ENCODE data around the gene LPAR3.

LPAR3 gene

GRCh38 chr1:84775535-84775920, 117.5 kb downstream of the LPAR3 start:
- no peak overlapping the region for H3K4ac ChIP-seq (ENCODE audit: low read depth, low read length)
- H3K18ac ChIP-seq (ENCODE audit: low read length) = no peak overlapping the region
- no peak overlapping the region for H3K4me2 ChIP-seq (ENCODE audit: low read length)
- no peaks in the 10 kb centered on the region for H3K36me3 ChIP-seq (ENCODE audit: control insufficient read depth in 1 of 2, insufficient read depth in 2 of 2, low read length in 2 of 2)
- no peak overlapping the region for H4K91ac ChIP-seq (ENCODE audit: low read depth, low read length)
- H3K4me3 ChIP-seq (ENCODE audit: low read depth, low read length) = no peak overlapping the region
- no peak for DNase-seq
- H3K9ac ChIP-seq (ENCODE audit: low read length) = no peak overlapping the region
- H2BK120ac ChIP-seq (ENCODE audit: insufficient read depth, low read length, poor library complexity) = no peak overlapping the region
- H3K27ac ChIP-seq (ENCODE audit: low read depth, low read length) = no peak overlapping the region
- H3K79me2 ChIP-seq (ENCODE audit: control insufficient read depth, insufficient read depth, low read length, poor library complexity) = no peaks in the 10 kb centered on the region
- H2BK5ac ChIP-seq (ENCODE audit: low read depth, low read length, poor library complexity) = no peak overlapping the region
- no peak overlapping the region for H3K14ac ChIP-seq (ENCODE audit: low read length)
- no peak overlapping the region for H2AK5ac ChIP-seq (ENCODE audit: low read length)
- no peaks in the 10 kb centered on the region for H3K27me3 ChIP-seq (ENCODE audit: insufficient read depth, low read length)
- no peak overlapping the region for H2BK12ac ChIP-seq (ENCODE audit: low read length)
- H2AFZ ChIP-seq (ENCODE audit: insufficient read depth, low read length, poor library complexity) = no peak overlapping the region
- H3K79me1 ChIP-seq (ENCODE audit: low read length) = no peaks in the 10 kb centered on the region
- WGBS (ENCODE audit: extremely low coverage, insufficient coverage, insufficient read length) = no CpG with 5 or more reads among the region's 3 CpGs
- H3K9me3 ChIP-seq (ENCODE audit: insufficient read depth, low read depth, low read length) = no peaks in the 10 kb centered on the region
- H4K8ac ChIP-seq (ENCODE audit: low read depth, low read length) = no peak overlapping the region
- no peak overlapping the region for H4K12ac ChIP-seq (ENCODE audit: low read depth, low read length)
- H3K23ac ChIP-seq (ENCODE audit: low read length) = no peak overlapping the region
- peaks cover 1 to 2% of the 10 kb centered on the region in 2 experiments for H3K4me1 ChIP-seq (ENCODE audit: control insufficient read depth in 1 of 2, insufficient read depth in 2 of 2, low read length in 2 of 2)

GRCh38 chr1:84774669-84775534, 118.1 kb downstream of the LPAR3 start:
- Histone ChIP-seq H3K27me3 (ENCODE audit: insufficient read depth, low read length) (no peaks in the 10 kb centered on the region), H3K23ac (ENCODE audit: low read length) (no peak overlapping the region), H2AK5ac (ENCODE audit: low read length) (no peak overlapping the region), H2BK5ac (ENCODE audit: low read depth, low read length, poor library complexity) (no peak overlapping the region), H2BK12ac (ENCODE audit: low read length) (no peak overlapping the region), H3K14ac (ENCODE audit: low read length) (no peak overlapping the region), H3K4ac (ENCODE audit: low read depth, low read length) (no peak overlapping the region), H3K18ac (ENCODE audit: low read length) (no peak overlapping the region), H3K4me3 (ENCODE audit: low read depth, low read length) (no peak overlapping the region), H2AFZ (ENCODE audit: insufficient read depth, low read length, poor library complexity) (no peak overlapping the region), H4K8ac (ENCODE audit: low read depth, low read length) (no peak overlapping the region), H3K9ac (ENCODE audit: low read length) (no peak overlapping the region), H3K9me3 (ENCODE audit: insufficient read depth, low read depth, low read length) (no peaks in the 10 kb centered on the region), H4K12ac (ENCODE audit: low read depth, low read length) (no peak overlapping the region), H4K91ac (ENCODE audit: low read depth, low read length) (no peak overlapping the region), H2BK120ac (ENCODE audit: insufficient read depth, low read length, poor library complexity) (no peak overlapping the region), H3K36me3 (ENCODE audit: control insufficient read depth in 1 of 2, insufficient read depth in 2 of 2, low read length in 2 of 2) (no peaks in the 10 kb centered on the region), H3K27ac (ENCODE audit: low read depth, low read length) (no peak overlapping the region), H3K79me1 (ENCODE audit: low read length) (no peaks in the 10 kb centered on the region), H3K79me2 (ENCODE audit: control insufficient read depth, insufficient read depth, low read length, poor library complexity) (no peaks in the 10 kb centered on the region), H3K4me1 (ENCODE audit: control insufficient read depth in 1 of 2, insufficient read depth in 2 of 2, low read length in 2 of 2) (peaks cover 1 to 2% of the 10 kb centered on the region in 2 experiments), H3K4me2 (ENCODE audit: low read length) (no peak overlapping the region)
- whole genome bisulfite sequencing (ENCODE audit: extremely low coverage, insufficient coverage, insufficient read length) = no CpG with 5 or more reads among the region's 16 CpGs
- DNase-seq = no peak

- Histone ChIP-seq H3K18ac (ENCODE audit: low read length) (no peak overlapping the region), H3K4me1 (ENCODE audit: control insufficient read depth in 1 of 2, insufficient read depth in 2 of 2, low read length in 2 of 2) (peaks cover 1 to 2% of the 10 kb centered on the region in 2 experiments), H3K27me3 (ENCODE audit: insufficient read depth, low read length) (no peaks in the 10 kb centered on the region), H2AFZ (ENCODE audit: insufficient read depth, low read length, poor library complexity) (no peak overlapping the region), H3K36me3 (ENCODE audit: control insufficient read depth in 1 of 2, insufficient read depth in 2 of 2, low read length in 2 of 2) (no peaks in the 10 kb centered on the region), H2BK120ac (ENCODE audit: insufficient read depth, low read length, poor library complexity) (no peak overlapping the region), H4K91ac (ENCODE audit: low read depth, low read length) (no peak overlapping the region), H2AK5ac (ENCODE audit: low read length) (no peak overlapping the region), H3K27ac (ENCODE audit: low read depth, low read length) (no peak overlapping the region), H3K9me3 (ENCODE audit: insufficient read depth, low read depth, low read length) (no peaks in the 10 kb centered on the region), H3K4me3 (ENCODE audit: low read depth, low read length) (no peak overlapping the region), H4K8ac (ENCODE audit: low read depth, low read length) (no peak overlapping the region), H3K79me2 (ENCODE audit: control insufficient read depth, insufficient read depth, low read length, poor library complexity) (no peaks in the 10 kb centered on the region), H4K12ac (ENCODE audit: low read depth, low read length) (no peak overlapping the region), H3K23ac (ENCODE audit: low read length) (no peak overlapping the region), H2BK12ac (ENCODE audit: low read length) (no peak overlapping the region), H3K4me2 (ENCODE audit: low read length) (no peak overlapping the region), H2BK5ac (ENCODE audit: low read depth, low read length, poor library complexity) (no peak overlapping the region), H3K4ac (ENCODE audit: low read depth, low read length) (no peak overlapping the region), H3K79me1 (ENCODE audit: low read length) (no peaks in the 10 kb centered on the region), H3K9ac (ENCODE audit: low read length) (no peak overlapping the region), H3K14ac (ENCODE audit: low read length) (no peak overlapping the region)
- DNase-seq = no peak
- WGBS (ENCODE audit: extremely low coverage, insufficient coverage, insufficient read length) = no CpG with 5 or more reads among the region's 4 CpGs
These were observed 119.0 kb downstream of the LPAR3 start for GRCh38 chr1:84773933-84774497.

- Histone ChIP-seq H3K27ac (ENCODE audit: low read depth, low read length) (no peak overlapping the region), H3K9me3 (ENCODE audit: insufficient read depth, low read depth, low read length) (no peaks in the 10 kb centered on the region), H3K4me3 (ENCODE audit: low read depth, low read length) (no peak overlapping the region), H3K4me2 (ENCODE audit: low read length) (no peak overlapping the region), H3K9ac (ENCODE audit: low read length) (no peak overlapping the region), H3K4me1 (ENCODE audit: control insufficient read depth in 1 of 2, insufficient read depth in 2 of 2, low read length in 2 of 2) (peaks cover 1 to 2% of the 10 kb centered on the region in 2 experiments), H3K79me1 (ENCODE audit: low read length) (no peaks in the 10 kb centered on the region), H2AFZ (ENCODE audit: insufficient read depth, low read length, poor library complexity) (no peak overlapping the region), H2AK5ac (ENCODE audit: low read length) (no peak overlapping the region), H3K23ac (ENCODE audit: low read length) (no peak overlapping the region), H2BK5ac (ENCODE audit: low read depth, low read length, poor library complexity) (no peak overlapping the region), H3K4ac (ENCODE audit: low read depth, low read length) (no peak overlapping the region), H4K91ac (ENCODE audit: low read depth, low read length) (no peak overlapping the region), H3K36me3 (ENCODE audit: control insufficient read depth in 1 of 2, insufficient read depth in 2 of 2, low read length in 2 of 2) (no peaks in the 10 kb centered on the region), H3K79me2 (ENCODE audit: control insufficient read depth, insufficient read depth, low read length, poor library complexity) (no peaks in the 10 kb centered on the region), H2BK12ac (ENCODE audit: low read length) (peak overlapping the region; percentile 32), H3K14ac (ENCODE audit: low read length) (no peak overlapping the region), H3K27me3 (ENCODE audit: insufficient read depth, low read length) (no peaks in the 10 kb centered on the region), H3K18ac (ENCODE audit: low read length) (no peak overlapping the region), H4K12ac (ENCODE audit: low read depth, low read length) (no peak overlapping the region), H4K8ac (ENCODE audit: low read depth, low read length) (no peak overlapping the region), H2BK120ac (ENCODE audit: insufficient read depth, low read length, poor library complexity) (no peak overlapping the region)
- WGBS (ENCODE audit: extremely low coverage, insufficient coverage, insufficient read length) = no CpG with 5 or more reads among the region's 6 CpGs
- DNase-seq = no peak
These were observed 119.8 kb downstream of the LPAR3 start for GRCh38 chr1:84773195-84773594.
